HepG2 (cell line): Measurements from ENCODE around the gene KLF6. TPM values are rescaled to one million over a fixed set of nuclear protein-coding genes. Genes with fewer than 3 reads are reported as not detected.

ENCODE experiments used
- ATAC-seq: fragments of 200-7000 bp; cut with Tn5 transposase; 3 replicates; pipeline ENCODE4 v1.9.1; 2020; ENCODE audit warnings: mild to moderate bottlenecking, moderate library complexity
- BruUV-seq: library from RNA; stranded (reverse); fragments of 400-500 nt; replicated peaks from 2 replicates; lab custom pipeline; 2021; lab: Mats Ljungman, UMichigan
- CTCF ChIA-PET: fragments of 300-600 bp; formaldehyde crosslinking; extraction: SDS; loops from one replicate; lab custom pipeline; 2021; ENCODE audit warnings: low total read pairs, inconsistent platforms, low intra/inter-chr PET ratio; lab: Yijun Ruan, JAX
- POLR2A ChIA-PET: fragments of 350-600 bp; sonication (Branson Sonifier 250); formaldehyde crosslinking; loops from one replicate; lab custom pipeline; 2020; ENCODE audit warnings: antibody characterized with exemption, inconsistent platforms; lab: Yijun Ruan, JAX
- DNase-seq: peaks from one replicate; pipeline ENCODE4 v3.0.0-alpha.2; 2015; ENCODE audit warnings: low spot score
- FAIRE-seq: peaks from 3 replicates; lab custom pipeline; 2011; peaks lifted over from hg19 to GRCh38; lab: Jason Lieb, UNC
- H2AFZ ChIP-seq: one replicate; pipeline ENCODE4 v1.6.1; 2011; ENCODE audit warnings: low read length, inconsistent platforms
- H3K27ac ChIP-seq: fragments of 300-600 bp; 3 replicates; pipeline ENCODE4 v1.8.0; 2011; ENCODE audit warnings: mixed run types, mild to moderate bottlenecking, mixed read lengths, low read length, inconsistent platforms; ENCODE audit not compliant: insufficient read depth; ENCODE audit errors: extremely low read length
- H3K27me3 ChIP-seq, 2 experiments: fragments of 200-600 bp in 1 of 2; 2 replicates in 1 of 2; 3 replicates in 1 of 2; pipeline versions ENCODE4 v1.6.0 to v1.8.0; 2011; ENCODE audit warnings: low read length in 2 of 2, mild to moderate bottlenecking in 2 of 2, moderate library complexity in 2 of 2, inconsistent platforms in 1 of 2; ENCODE audit not compliant: insufficient read depth in 2 of 2, control insufficient read depth in 1 of 2
- H3K36me3 ChIP-seq, 2 experiments: fragments of 200-600 bp in 1 of 2; replicated peaks in 1 of 2; 2 replicates in 1 of 2; 3 replicates in 1 of 2; pipeline versions ENCODE4 v1.5.1 to v1.8.0; 2011; ENCODE audit warnings: low read length in 2 of 2, inconsistent platforms in 1 of 2; ENCODE audit not compliant: insufficient read depth in 2 of 2, control insufficient read depth in 1 of 2
- H3K4me1 ChIP-seq: 2 replicates; pipeline ENCODE4 v1.5.1; 2012; ENCODE audit warnings: low read length, inconsistent platforms; ENCODE audit not compliant: insufficient read depth
- H3K4me2 ChIP-seq: 2 replicates; pipeline ENCODE4 v1.6.0; 2011; ENCODE audit warnings: low read depth, low read length, inconsistent platforms
- H3K4me3 ChIP-seq, 3 experiments: fragments of 200-600 bp in 1 of 3; sonication (generic), shearing (Covaris generic) in 1 of 3; replicated peaks in 1 of 3; 2 replicates each; pipeline ENCODE4 v1.5.1; 2011 to 2016; ENCODE audit warnings: low read length in 3 of 3, inconsistent platforms in 2 of 3, low read depth in 2 of 3, mild to moderate bottlenecking in 2 of 3, control low read depth in 1 of 3, mixed read lengths in 1 of 3; ENCODE audit not compliant: insufficient read depth in 1 of 3
- H3K79me2 ChIP-seq: one replicate; pipeline ENCODE4 v1.6.1; 2011; ENCODE audit warnings: low read length, inconsistent platforms; ENCODE audit not compliant: insufficient read depth
- H3K9ac ChIP-seq: 2 replicates; pipeline ENCODE4 v1.6.0; 2011; ENCODE audit warnings: mild to moderate bottlenecking, low read depth, low read length, inconsistent platforms; ENCODE audit not compliant: insufficient read depth
- H3K9me3 ChIP-seq: 2 replicates; pipeline ENCODE4 v1.5.1; 2012; ENCODE audit warnings: mild to moderate bottlenecking, low read length
- H4K20me1 ChIP-seq: 2 replicates; pipeline ENCODE4 v1.6.0; 2011; ENCODE audit warnings: inconsistent platforms, mild to moderate bottlenecking, low read length, moderate library complexity; ENCODE audit not compliant: insufficient read depth
- DPF2 ChIP-seq: sonication (generic); formaldehyde crosslinking; IDR thresholded peaks from 2 replicates; pipeline ENCODE4 v1.4.0; 2020; ENCODE audit warnings: mild to moderate bottlenecking, low read depth, missing genetic modification reagents, borderline replicate concordance
- FOXP1 ChIP-seq, 2 experiments: fragments of 450-650 bp in 1 of 2; IDR thresholded peaks; 2 replicates each; pipeline ENCODE4 v1.6.1; 2017 to 2018; ENCODE audit warnings: antibody characterized with exemption in 1 of 2
- ZNF549 ChIP-seq: sonication (generic); formaldehyde crosslinking; IDR thresholded peaks from 2 replicates; pipeline ENCODE4 v1.5.0; 2020; ENCODE audit warnings: missing genetic modification reagents
- ZNF678 ChIP-seq: sonication (generic); formaldehyde crosslinking; IDR thresholded peaks from 2 replicates; pipeline ENCODE4 v1.4.0; 2020; ENCODE audit warnings: mild to moderate bottlenecking, missing genetic modification reagents
- WGBS: methylation state at CpG from one replicate; pipeline ENCODE4 v1.1.6; 2017; ENCODE audit warnings: low lambda C conversion rate; 5-methylcytosine and 5-hydroxymethylcytosine counted together
- in situ Hi-C: cut with HindIII; loops from 2 replicates; pipeline ENCODE4 v1.10.0; 2017; ENCODE audit warnings: low pct_unique_long_range_greater_than_20kb; ENCODE audit not compliant: extremely low pct_ligation_motif_present
- intact Hi-C: fragments of 100-400 bp; cut with micrococcal nuclease; formaldehyde crosslinking; loops from one replicate; pipeline ENCODE4 v1.10.0; 2022; ENCODE audit not compliant: unreplicated experiment
- polyA plus RNA-seq, 8 experiments: library from polyadenylated mRNA; depleted of rRNA in 3 of 8; stranded (reverse) in 7 of 8; unstranded in 1 of 8; fragments of >200 nt; fragmentation: Illumina TruSeq in 4 of 8; extraction: Trizol in 4 of 8; gene quantifications; 2 replicates each; pipeline versions ENCODE4 v1.2.1 to v1.2.3, GENCODE V29; 2011 to 2016; ENCODE audit warnings: low read depth in 4 of 8, missing spikeins in 1 of 8, mixed read lengths in 1 of 8; ENCODE audit not compliant: insufficient read depth in 1 of 8
- total RNA-seq, 5 experiments: library from RNA; depleted of rRNA; stranded (reverse); fragments of >200 nt; fragmentation: Illumina TruSeq; extraction: Trizol; gene quantifications; 2 replicates each; pipeline ENCODE4 v1.2.3, GENCODE V29; 2016; ENCODE audit warnings: low read depth in 1 of 5

The KLF6 gene
- total and polyA plus RNA-seq, 2 of the 13 experiments (the other 11 are each of a cell fraction or from before 2014, with no cell fraction given) = 27.0 to 71.9 TPM

DNA sequence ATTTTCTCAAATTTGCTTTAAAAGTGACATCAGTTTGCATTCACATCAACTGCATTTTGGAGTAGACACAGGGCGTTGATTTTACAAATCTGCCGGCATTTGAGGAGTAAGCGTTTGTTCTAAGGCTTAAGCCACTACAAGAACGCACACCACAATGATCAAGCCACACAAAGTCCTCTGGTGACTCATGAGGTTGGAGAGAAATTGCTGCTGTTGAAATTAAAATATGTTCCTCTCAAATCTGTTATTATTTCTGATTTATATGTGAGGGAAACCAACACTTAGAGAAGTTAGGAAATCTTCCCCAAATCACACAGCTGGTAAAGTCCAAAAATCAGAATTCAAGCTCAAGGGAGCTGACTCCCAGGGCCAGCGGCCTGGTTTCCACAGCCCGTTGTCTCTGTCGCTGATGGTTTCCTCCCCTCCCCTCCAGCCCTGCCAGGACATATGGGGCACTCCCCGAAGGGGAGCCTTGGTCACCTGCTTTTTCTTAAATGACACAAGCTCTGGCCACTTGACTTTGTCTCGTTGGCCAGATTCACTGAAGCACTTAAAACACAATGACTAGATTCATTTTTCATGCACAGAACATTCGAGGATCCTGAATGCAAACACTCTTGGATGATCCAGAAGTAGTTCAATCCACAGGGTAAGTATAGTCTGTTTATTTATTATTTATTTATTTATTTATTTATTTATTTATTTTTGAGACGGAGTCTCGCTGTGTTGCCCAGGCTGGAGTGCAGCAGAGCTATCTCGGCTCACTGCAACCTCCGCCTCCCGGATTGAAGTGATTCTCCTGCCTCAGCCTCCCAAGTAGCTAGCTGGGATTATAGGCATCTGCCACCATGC is 29.2 kb upstream of the KLF6 start (continued):
- TF ChIP-seq DPF2 (CRISPR knock-in tag) = no peak

DNA sequence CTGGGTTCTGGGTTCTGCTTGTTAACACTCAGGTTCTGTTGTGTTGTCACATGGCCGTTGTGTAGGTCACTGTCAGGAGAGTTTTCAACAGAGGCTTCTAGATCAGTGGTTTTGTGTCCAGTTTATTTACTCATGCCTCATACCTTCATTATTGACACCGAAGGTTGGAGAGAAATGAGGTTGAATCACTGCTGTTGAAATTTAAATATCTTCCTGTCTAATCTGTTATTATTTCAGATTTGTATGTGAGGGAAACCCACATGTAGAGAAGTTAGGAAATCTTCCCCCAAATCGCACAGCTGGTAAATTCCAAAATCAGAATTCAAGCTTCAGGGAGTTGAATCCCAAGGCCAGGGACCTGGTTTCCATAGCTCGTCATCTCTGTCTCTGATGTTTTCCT is 28.3 kb upstream of the KLF6 start:
- Histone ChIP-seq H3K4me1 (peaks cover 69% of the 10 kb centered on the region), H3K36me3 (no peaks in the 10 kb centered on the region), H2AFZ (no peak overlapping the region), H3K9ac (no peak overlapping the region), H3K79me2 (no peaks in the 10 kb centered on the region), H4K20me1 (no peaks in the 10 kb centered on the region), H3K4me3 (no peak overlapping the region), H3K27ac (peak overlapping the region; percentile 32)
- CTCF ChIA-PET = no interaction called here
- POLR2A ChIA-PET = interaction anchor here (1.7 to 2.1 kb wide), 2 partner anchors 28 to 39 kb away, joined by 5 to 15 read pairs; partner anchors contain the start of gene KLF6
- DNase-seq = no peak
- WGBS = 83% methylated on average over 4 of the region's 4 CpGs
- no peak for FAIRE-seq
- no peak for TF ChIP-seq ZNF678 (CRISPR knock-in tag)
- TF ChIP-seq ZNF549 (CRISPR knock-in tag) = no peak
- TF ChIP-seq, all 625 proteins: peak for 0
- Histone ChIP-seq H3K9me3 (no peaks in the 10 kb centered on the region), H3K27me3 (no peaks in the 10 kb centered on the region), H3K4me2 (no peak overlapping the region)
- intact Hi-C loops = loop anchor here (5.0 kb wide), 1 partner anchor 74 kb away; no protein-coding TSS in a partner anchor
- BruUV-seq = no TSS peak
- no peak for ATAC-seq
- in situ Hi-C loops = no loop called here

DNA sequence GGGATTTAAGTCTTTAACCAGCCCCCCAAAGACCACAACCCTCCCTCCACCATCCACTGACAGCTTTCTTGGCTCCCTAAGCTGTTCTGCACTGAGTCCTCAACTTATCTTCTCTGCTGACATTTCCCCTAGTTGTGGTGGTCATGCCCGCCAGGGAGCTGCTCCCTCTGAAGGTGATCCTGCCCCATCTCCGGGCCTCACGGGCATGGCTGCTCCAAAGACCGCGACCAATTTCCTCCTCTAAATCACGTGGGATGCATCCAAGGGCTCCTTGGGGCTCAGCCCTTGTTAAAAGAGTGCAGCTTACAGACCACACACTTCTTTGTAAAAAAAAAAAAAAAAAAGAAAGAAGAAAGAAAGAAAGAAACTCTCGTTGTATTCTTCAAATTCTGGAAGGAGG is 27.1 kb upstream of the KLF6 start:
- in situ Hi-C loops (no loop called here), intact Hi-C loops (loop anchor here (5.0 kb wide), 1 partner anchor 75 kb away; no protein-coding TSS in a partner anchor)
- 95% methylated on average over 7 of the region's 7 CpGs for WGBS
- POLR2A ChIA-PET = interaction anchor here (0.6 to 7.9 kb wide), 4 partner anchors 27 to 76 kb away, joined by 3 to 217 read pairs (median 28); partner anchors contain the start of gene KLF6
- FAIRE-seq (no peak), ATAC-seq (no peak), DNase-seq (no peak)
- Histone ChIP-seq H3K79me2 (no peaks in the 10 kb centered on the region), H3K4me3 (no peak overlapping the region), H3K4me1 (peaks cover 80% of the 10 kb centered on the region), H3K36me3 (no peaks in the 10 kb centered on the region), H4K20me1 (no peaks in the 10 kb centered on the region), H3K27me3 (no peaks in the 10 kb centered on the region), H3K9ac (no peak overlapping the region; the same call in 1 of the 2 replicates), H3K4me2 (no peak overlapping the region), H3K9me3 (no peaks in the 10 kb centered on the region), H2AFZ (no peak overlapping the region), H3K27ac (peak overlapping the region; percentile 97)
- TF ChIP-seq FOXP1 (IDR thresholded peaks at IDR 0.05) (no peak), FOXP1 (CRISPR knock-in tag; IDR thresholded peaks at IDR 0.05) (no peak)
- no TSS peak for BruUV-seq
- CTCF ChIA-PET = no interaction called here
